Thoracic aorta (tissue), 2 donors: ENCODE measurements around the gene CCDC187. TPM values are rescaled to one million over a fixed set of nuclear protein-coding genes. Genes with fewer than 3 reads are reported as not detected.

ENCODE experiments used
- ATAC-seq: fragments of 150-250 bp; one replicate; pipeline ENCODE4 v1.8.0; 2017; ENCODE audit warnings: low read depth; ENCODE audit not compliant: insufficient number of reproducible peaks, low FRiP score
- DNase-seq: peaks from one replicate; pipeline ENCODE4 v3.0.0-alpha.2; 2020; ENCODE audit warnings: low spot score
- H3K27ac ChIP-seq, 2 donors: fragments of 200-600 bp; sonication (generic); 1 replicate in 1 of 2; 2 replicates in 1 of 2; pipeline ENCODE4 v1.5.1; 2016; ENCODE audit warnings: mild to moderate bottlenecking in 2 of 2, moderate library complexity in 2 of 2
- H3K27me3 ChIP-seq: fragments of 200-600 bp; sonication (generic); replicated peaks from 2 replicates; pipeline ENCODE4 v1.6.0; 2016; ENCODE audit warnings: mild to moderate bottlenecking; ENCODE audit not compliant: insufficient read depth
- H3K36me3 ChIP-seq: fragments of 200-600 bp; sonication (generic); one replicate; pipeline ENCODE4 v1.5.1; 2016
- H3K4me1 ChIP-seq, 2 donors: fragments of 200-600 bp; sonication (generic); 1 replicate in 1 of 2; 2 replicates in 1 of 2; pipeline versions ENCODE4 v1.5.1 to v1.6.0; 2016; ENCODE audit warnings: low read depth in 2 of 2, mild to moderate bottlenecking in 1 of 2; ENCODE audit not compliant: control insufficient read depth in 1 of 2
- H3K4me3 ChIP-seq: fragments of 200-600 bp; sonication (generic); 2 replicates; pipeline ENCODE4 v1.5.1; 2016; ENCODE audit warnings: mild to moderate bottlenecking
- H3K9me3 ChIP-seq: fragments of 200-600 bp; sonication (generic); 2 replicates; pipeline ENCODE4 v1.5.1; 2016
- CTCF ChIP-seq: fragments of 200-600 bp; sonication (generic); IDR thresholded peaks from one replicate; pipeline ENCODE4 v1.5.1; 2019; ENCODE audit warnings: antibody characterized with exemption
- total RNA-seq, 2 donors: library from RNA; depleted of rRNA; stranded (reverse); fragments of >200 nt; gene quantifications; one replicate each; pipeline versions ENCODE4 v1.1.0 to v1.2.3, GENCODE V29; 2016

Gene CCDC187
- total RNA-seq, 2 donors from 2014 or later = not detected

DNA sequence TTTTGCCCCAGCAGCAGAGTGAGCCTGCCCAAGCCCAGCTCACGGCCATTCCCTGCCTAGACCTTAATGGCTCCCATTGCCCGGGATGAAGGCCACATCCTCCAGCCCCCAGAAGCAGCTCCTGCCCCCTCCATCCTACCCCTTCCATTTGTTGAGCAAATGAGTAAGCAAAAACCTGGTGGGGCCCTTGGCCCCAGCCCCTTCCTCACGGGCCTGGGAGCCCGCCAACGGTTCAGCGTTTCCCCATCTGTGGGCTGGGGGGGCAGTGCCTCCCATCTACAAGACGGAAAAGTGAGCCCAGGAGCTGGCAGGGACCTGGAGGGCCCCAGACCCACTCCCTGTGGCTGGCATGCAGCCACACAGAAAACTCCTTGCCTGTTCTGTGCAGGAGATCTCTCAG lies 4.4 kb downstream of the CCDC187 start:
- no peak for ATAC-seq
- TF ChIP-seq CTCF = no peak
- Histone ChIP-seq H3K27ac (no peak overlapping the region), H3K4me1 (no peaks in the 10 kb centered on the region), H3K27me3 (no peaks in the 10 kb centered on the region), H3K9me3 (no peaks in the 10 kb centered on the region), H3K4me3 (no peak overlapping the region), H3K36me3 (no peaks in the 10 kb centered on the region)
- no peak for DNase-seq

DNA sequence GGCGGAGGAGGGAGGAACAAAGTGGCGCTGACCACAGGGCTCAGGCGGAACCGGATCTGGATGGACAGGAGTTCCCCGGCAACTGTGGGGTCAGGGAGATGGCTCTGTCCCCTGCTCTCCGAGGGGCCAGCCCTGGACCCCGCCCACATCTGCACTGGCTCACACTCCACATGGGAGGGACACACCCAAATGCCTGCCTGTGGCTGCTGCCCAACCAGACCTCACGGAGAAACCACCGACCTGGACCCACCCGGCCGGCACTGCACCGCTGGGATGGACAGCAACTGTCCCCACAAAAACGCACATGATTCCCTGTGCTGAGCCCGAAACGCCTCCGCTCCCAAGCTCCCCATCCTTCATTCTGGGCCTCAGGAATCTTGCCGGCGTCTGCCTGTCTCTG lies 4.8 kb downstream of the CCDC187 start:
- no peak for TF ChIP-seq CTCF

DNA sequence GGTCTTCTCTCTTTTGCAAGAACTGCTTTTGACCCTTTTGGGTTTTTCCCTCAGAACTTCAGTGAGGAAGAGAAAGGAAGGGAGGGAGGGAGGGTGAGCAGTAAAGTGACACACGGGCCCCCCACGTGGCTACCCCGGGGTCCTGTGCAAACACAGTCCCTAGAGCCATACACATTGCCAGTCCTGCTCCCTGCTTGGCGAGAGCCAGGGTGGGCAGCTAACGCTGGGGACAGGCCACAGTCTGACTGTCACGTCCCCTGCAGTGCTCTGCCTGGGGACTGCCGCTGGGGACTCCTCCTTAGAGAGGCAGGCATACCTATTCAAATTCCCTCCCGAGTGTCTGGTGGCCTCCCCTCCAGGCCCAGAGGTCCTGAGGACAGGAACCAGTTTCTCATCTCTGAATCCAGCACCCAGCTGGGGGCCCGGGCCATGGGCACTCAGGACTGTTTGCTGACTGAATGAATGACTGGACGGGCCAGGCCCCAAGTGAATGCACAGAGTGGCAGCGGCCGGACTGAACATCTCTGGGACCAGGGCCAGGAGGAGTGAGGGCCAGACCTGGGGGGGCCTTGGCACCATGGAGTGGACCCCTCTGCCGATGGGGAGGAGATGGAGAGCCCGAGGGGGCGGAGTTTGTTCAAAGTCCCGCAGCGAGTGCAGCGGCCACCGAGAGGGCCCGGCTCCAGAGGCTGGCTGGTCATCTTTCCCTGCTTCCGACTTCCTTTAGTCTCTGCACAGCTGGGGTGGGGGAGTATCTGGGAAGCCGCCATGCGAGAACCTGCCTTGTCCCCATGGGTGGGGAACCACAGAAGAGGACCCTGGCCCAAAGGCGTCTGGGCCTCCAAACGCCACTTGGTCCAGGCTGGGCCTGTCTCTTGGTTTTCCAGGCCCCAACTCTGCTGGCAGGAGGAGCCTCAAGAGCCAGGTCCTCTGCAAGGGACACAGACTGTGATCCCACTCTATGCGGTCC lies 5.8 kb downstream of the CCDC187 start:
- no peaks in the 10 kb centered on the region for H3K36me3 ChIP-seq
- H3K27ac ChIP-seq = no peak overlapping the region
- H3K4me1 ChIP-seq = no peaks in the 10 kb centered on the region
- no peak for ATAC-seq
- no peak for DNase-seq
- no peak overlapping the region for H3K4me3 ChIP-seq
- no peaks in the 10 kb centered on the region for H3K27me3 ChIP-seq
- H3K9me3 ChIP-seq = no peaks in the 10 kb centered on the region
- TF ChIP-seq CTCF = no peak

More for the DNA sequence above, 4.8 kb downstream of the CCDC187 start:
- no peak overlapping the region for H3K4me3 ChIP-seq
- H3K9me3 ChIP-seq = no peaks in the 10 kb centered on the region
- DNase-seq (no peak), ATAC-seq (no peak)
- no peak overlapping the region for H3K27ac ChIP-seq
- H3K27me3 ChIP-seq = no peaks in the 10 kb centered on the region
- no peaks in the 10 kb centered on the region for H3K36me3 ChIP-seq
- no peaks in the 10 kb centered on the region for H3K4me1 ChIP-seq

DNA sequence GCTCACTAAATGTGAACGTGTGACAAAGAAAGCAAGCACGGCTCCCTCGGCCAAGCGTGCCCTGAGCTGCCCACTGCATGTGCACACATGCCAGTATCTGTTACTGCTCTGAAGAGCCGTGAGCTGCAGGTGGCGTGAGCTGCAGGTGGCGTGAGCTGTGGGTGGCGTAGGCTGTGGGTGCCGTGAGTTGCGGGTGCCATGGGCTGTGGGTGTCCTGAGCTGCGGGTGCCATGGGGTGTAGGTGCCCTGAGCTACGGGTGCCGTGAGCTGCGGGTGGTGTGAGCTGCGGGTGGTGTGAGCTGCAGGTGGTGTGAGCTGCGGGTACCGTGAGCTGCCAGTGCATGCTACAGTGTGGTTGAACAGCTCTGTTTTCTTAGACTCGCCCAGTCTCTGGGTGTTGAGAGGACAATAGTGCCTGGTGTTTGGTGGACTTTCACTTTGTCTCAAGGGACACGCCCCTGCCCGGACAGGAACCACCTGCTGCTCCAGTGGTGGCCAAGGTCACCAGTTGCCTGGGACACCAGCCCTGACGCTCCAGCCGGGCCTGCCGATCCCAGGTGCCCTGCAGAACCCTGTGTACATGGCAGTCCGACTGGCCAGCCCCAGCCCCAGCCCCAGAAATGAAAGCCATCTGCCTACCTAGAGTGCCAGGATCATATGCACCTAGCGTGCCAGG lies 6.7 kb downstream of the CCDC187 start:
- TF ChIP-seq CTCF = no peak
- Histone ChIP-seq H3K9me3 (no peaks in the 10 kb centered on the region), H3K27ac (no peak overlapping the region), H3K36me3 (no peaks in the 10 kb centered on the region), H3K4me1 (no peaks in the 10 kb centered on the region), H3K4me3 (no peak overlapping the region), H3K27me3 (no peaks in the 10 kb centered on the region)
- DNase-seq = no peak
- ATAC-seq = no peak

DNA sequence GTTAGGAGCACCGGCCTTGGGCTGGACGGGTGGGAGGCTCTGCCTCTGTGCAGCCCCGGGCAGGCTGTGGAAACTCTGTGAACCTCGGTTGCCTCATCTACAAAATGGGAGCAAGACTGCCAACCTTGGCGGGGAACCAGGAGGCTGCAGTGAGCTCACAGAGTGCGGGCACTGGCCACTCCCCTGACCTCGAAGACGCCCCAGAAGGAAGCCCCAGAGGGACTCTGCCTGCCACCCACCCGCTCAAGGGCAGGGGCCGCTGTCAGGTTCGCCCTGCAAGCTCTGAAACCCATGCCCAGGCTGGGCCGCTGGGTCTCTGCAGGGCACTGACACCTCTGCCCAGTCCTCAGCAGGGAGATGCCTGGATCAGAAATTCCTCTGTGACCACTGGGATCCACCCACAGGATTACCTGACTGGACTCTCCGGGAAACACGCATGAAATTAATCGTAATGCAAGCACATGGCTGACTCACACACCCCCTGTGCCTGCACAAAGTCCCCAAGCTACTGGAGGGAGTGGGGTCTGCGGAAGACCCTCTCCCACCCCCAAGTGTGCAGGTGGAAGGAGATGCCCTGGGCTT lies 7.4 kb downstream of the CCDC187 start:
- DNase-seq = no peak

More for the DNA sequence above, 7.4 kb downstream of the CCDC187 start:
- no peak overlapping the region for H3K27ac ChIP-seq
- H3K4me1 ChIP-seq = no peaks in the 10 kb centered on the region
- TF ChIP-seq CTCF = no peak
- ATAC-seq = no peak
- H3K36me3 ChIP-seq = no peaks in the 10 kb centered on the region
- H3K27me3 ChIP-seq = no peaks in the 10 kb centered on the region
- H3K4me3 ChIP-seq = no peak overlapping the region
- no peaks in the 10 kb centered on the region for H3K9me3 ChIP-seq
